K562 (cell line): ENCODE results near the gene ENTPD8. TPM values are rescaled to one million over a fixed set of nuclear protein-coding genes. Genes with fewer than 3 reads are reported as not detected.

Experiments
- CBFA2T3 ChIP-seq: fragments of 450-650 bp; IDR thresholded peaks from 2 replicates; pipeline ENCODE4 v1.6.1; 2017
- CREB1 ChIP-seq, 2 experiments: sonication (generic) in 1 of 2; formaldehyde crosslinking in 1 of 2; IDR thresholded peaks; 2 replicates each; pipeline versions ENCODE4 v1.6.1 to v1.8.0; 2012 to 2022; ENCODE audit warnings: inconsistent platforms in 1 of 2, mild to moderate bottlenecking in 1 of 2, missing genetic modification reagents in 1 of 2, moderate library complexity in 1 of 2
- CUX1 ChIP-seq: fragments of 200-800 bp; sonication (Bioruptor generic); IDR thresholded peaks from 2 replicates; pipeline ENCODE4 v1.6.1; 2016; ENCODE audit warnings: missing genetic modification characterization, missing compliant biosample characterization
- ETV6 ChIP-seq, 3 experiments: fragments of 150-350 bp in 1 of 3; sonication (generic) in 1 of 3; formaldehyde crosslinking in 1 of 3; IDR thresholded peaks; 2 replicates each; pipeline versions ENCODE4 v1.6.1 to v1.8.0; 2014 to 2022; ENCODE audit warnings: borderline replicate concordance in 2 of 3, low read depth in 2 of 3, antibody characterized with exemption in 1 of 3, low read length in 1 of 3, mild to moderate bottlenecking in 1 of 3, missing genetic modification reagents in 1 of 3
- FOXA3 ChIP-seq, 2 experiments: fragments of 450-650 bp in 1 of 2; sonication (generic) in 1 of 2; formaldehyde crosslinking; IDR thresholded peaks in 1 of 2; conservative IDR thresholded peaks in 1 of 2; 2 replicates each; pipeline versions ENCODE4 v1.4.0 to v1.8.0; 2020 to 2022; ENCODE audit warnings: mild to moderate bottlenecking in 2 of 2, missing genetic modification reagents in 1 of 2
- HDAC6 ChIP-seq: IDR thresholded peaks from 2 replicates; pipeline ENCODE4 v1.6.1; 2012; ENCODE audit warnings: low read depth, mild to moderate bottlenecking, control low read depth, inconsistent platforms, low read length, moderate library complexity
- IFI16 ChIP-seq: fragments of 250-450 bp; sonication (Bioruptor Pico); IDR thresholded peaks from 2 replicates; pipeline ENCODE4 v2.1.2; 2022; ENCODE audit warnings: mild to moderate bottlenecking, inconsistent platforms
- MAFG ChIP-seq: fragments of 450-650 bp; conservative IDR thresholded peaks from 2 replicates; pipeline ENCODE4 v1.6.1; 2016; ENCODE audit warnings: missing genetic modification characterization, missing compliant biosample characterization
- MAX ChIP-seq: sonication (generic); formaldehyde crosslinking; IDR thresholded peaks from 2 replicates; pipeline ENCODE4 v1.9.0; 2022; ENCODE audit warnings: mild to moderate bottlenecking, missing genetic modification reagents
- MEF2D ChIP-seq: conservative IDR thresholded peaks from 2 replicates; pipeline ENCODE4 v1.6.1; 2016; ENCODE audit warnings: low read depth, missing genetic modification characterization, missing compliant biosample characterization
- NCOA2 ChIP-seq, 2 experiments: fragments of 450-650 bp; IDR thresholded peaks; 2 replicates each; pipeline ENCODE4 v1.6.1; 2018; ENCODE audit warnings: mild to moderate bottlenecking in 2 of 2, moderate library complexity in 1 of 2; ENCODE audit not compliant: partially characterized antibody in 2 of 2
- NFATC3 ChIP-seq: fragments of 450-650 bp; IDR thresholded peaks from 2 replicates; pipeline ENCODE4 v1.6.1; 2017; ENCODE audit warnings: mild to moderate bottlenecking
- NFYB ChIP-seq: IDR thresholded peaks from 2 replicates; pipeline ENCODE4 v1.6.1; 2011; ENCODE audit warnings: mild to moderate bottlenecking, moderate library complexity; ENCODE audit not compliant: insufficient read length; ENCODE audit errors: extremely low read depth
- PHF20 ChIP-seq: fragments of 450-650 bp; IDR thresholded peaks from 2 replicates; pipeline ENCODE4 v1.6.1; 2018; ENCODE audit not compliant: partially characterized antibody
- PTTG1 ChIP-seq: fragments of 450-650 bp; IDR thresholded peaks from 2 replicates; pipeline ENCODE4 v1.6.1; 2016; ENCODE audit warnings: low read depth, mild to moderate bottlenecking, missing genetic modification characterization, missing compliant biosample characterization
- RBFOX2 ChIP-seq: fragments of 200-400 bp; formaldehyde crosslinking; IDR thresholded peaks from 2 replicates; pipeline ENCODE4 v1.6.1; 2017; ENCODE audit warnings: low read depth, mild to moderate bottlenecking, low read length, moderate library complexity
- RBM17 ChIP-seq: fragments of 200-400 bp; formaldehyde crosslinking; IDR thresholded peaks from 2 replicates; pipeline ENCODE4 v1.6.1; 2017; ENCODE audit warnings: low read depth, mild to moderate bottlenecking, low read length, borderline replicate concordance
- SMARCB1 ChIP-seq: IDR thresholded peaks from 2 replicates; pipeline ENCODE4 v1.6.1; 2011; ENCODE audit warnings: improper control_type of control experiment, low read depth; ENCODE audit not compliant: insufficient read length
- SP1 ChIP-seq: sonication (generic); formaldehyde crosslinking; IDR thresholded peaks from 2 replicates; pipeline ENCODE4 v1.8.1; 2022; ENCODE audit warnings: mild to moderate bottlenecking, missing genetic modification reagents
- STAT5A ChIP-seq: IDR thresholded peaks from 2 replicates; pipeline ENCODE4 v1.6.1; 2012; ENCODE audit warnings: low read length, inconsistent platforms, borderline replicate concordance
- ZBTB7A ChIP-seq: IDR thresholded peaks from 2 replicates; pipeline ENCODE4 v1.6.1; 2011; ENCODE audit warnings: low read depth, mild to moderate bottlenecking, low read length, moderate library complexity, borderline replicate concordance; ENCODE audit not compliant: control insufficient read depth
- ZNF384 ChIP-seq: IDR thresholded peaks from 2 replicates; pipeline ENCODE4 v1.6.1; 2012; ENCODE audit warnings: low read depth, low read length, improper control_type of control experiment
- ZNF717 ChIP-seq: fragments of 250-450 bp; sonication (Bioruptor Pico); IDR thresholded peaks from 2 replicates; pipeline ENCODE4 v1.5.0; 2021
- ZNF79 ChIP-seq: fragments of 250-450 bp; sonication (Bioruptor Pico); IDR thresholded peaks from 2 replicates; pipeline ENCODE4 v1.4.0; 2020; ENCODE audit warnings: low read depth, mild to moderate bottlenecking, moderate library complexity
- polyA plus RNA-seq, 8 experiments: library from polyadenylated mRNA; depleted of rRNA in 4 of 8; stranded (reverse) in 5 of 8; unstranded in 3 of 8; fragments of >200 nt; fragmentation: Nextera tagmentation in 2 of 8; fragmentation: Illumina TruSeq in 1 of 8; extraction: Ambion mirVana in 2 of 8; extraction: Trizol in 1 of 8; gene quantifications; 2 replicates each; pipeline versions ENCODE4 v1.2.1 to v1.2.3, GENCODE V29; 2011 to 2014; ENCODE audit warnings: inconsistent platforms in 1 of 8, missing spikeins in 1 of 8
- total RNA-seq, 7 experiments: library from RNA; depleted of rRNA in 6 of 7; stranded (reverse); fragments of >200 nt in 6 of 7; fragmentation: Illumina TruSeq in 2 of 7; extraction: Trizol in 2 of 7; gene quantifications; 2 replicates each; pipeline versions ENCODE4 v1.2.1 to v1.2.3, GENCODE V29; 2011 to 2021; ENCODE audit warnings: low replicate concordance in 1 of 7

The ENTPD8 gene
- total and polyA plus RNA-seq, 9 of the 15 experiments (the other 6 are each of a cell fraction or from before 2014, with no cell fraction given), result 0.06 to 0.27 (median 0.19) TPM; not detected in 5

GRCh38 chr9:137449931-137450538 lies 8.9 kb upstream of the ENTPD8 start (continued):
- no peak for TF ChIP-seq PHF20
- no peak for TF ChIP-seq RBFOX2
- TF ChIP-seq IFI16, result no peak
- TF ChIP-seq NFYB, result no peak
- TF ChIP-seq NFATC3, result no peak
- TF ChIP-seq ZNF384, result no peak
- TF ChIP-seq ZNF79 (CRISPR knock-in tag), result no peak
- TF ChIP-seq STAT5A, result no peak
- TF ChIP-seq HDAC6, result no peak
- no peak for TF ChIP-seq ZNF717
- no peak for TF ChIP-seq MEF2D (tag)
- TF ChIP-seq MAX (CRISPR knock-in tag), result peak; percentile 86
- TF ChIP-seq CUX1 (CRISPR knock-in tag), result no peak
- no peak for TF ChIP-seq FOXA3 (CRISPR knock-in tag; conservative IDR thresholded peaks at IDR 0.05 in 1 of 2, IDR thresholded peaks at IDR 0.05 in 1 of 2)
- no peak for TF ChIP-seq SMARCB1
- TF ChIP-seq ZBTB7A, result peak; percentile 60; the same call in 1 of the 2 replicates
- 0 out of 4 replicates have a peak, but pooled peaks of 1 of the 2 experiments have one; percentile 34 for TF ChIP-seq ETV6 (IDR thresholded peaks at IDR 0.05; ENCODE audit: borderline replicate concordance in 1 of 2, low read depth in 2 of 2, low read length in 1 of 2)
- TF ChIP-seq ETV6 (CRISPR knock-in tag; IDR thresholded peaks at IDR 0.05; ENCODE audit: borderline replicate concordance), result no peak
- TF ChIP-seq SP1, result no peak
- TF ChIP-seq RBM17, result no peak
- TF ChIP-seq CREB1 (IDR thresholded peaks at IDR 0.05), result no peak
- no peak for TF ChIP-seq CREB1 (CRISPR knock-in tag; IDR thresholded peaks at IDR 0.05)
- no peak for TF ChIP-seq NCOA2 (IDR thresholded peaks at IDR 0.05; ENCODE audit: partially characterized antibody in 2 of 2)
- no peak for TF ChIP-seq CBFA2T3
- TF ChIP-seq PTTG1 (tag), result no peak
- no peak for TF ChIP-seq MAFG
